Neural cell (in vitro differentiated cells): ENCODE results near the gene CNTFR. TPM values are rescaled to one million over a fixed set of nuclear protein-coding genes. Genes with fewer than 3 reads are reported as not detected.
A peak's percentile ranks its signal among the peaks of the same experiment; 100 is the strongest.

Experiments used
- H2AFZ ChIP-seq: fragments of 200-600, 300-800 bp; sonication (generic), shearing (Covaris generic); 2 replicates; pipeline ENCODE4 v1.6.0; 2014; ENCODE audit warnings: low read depth, mild to moderate bottlenecking, antibody characterized with exemption, low read length, moderate library complexity
- H3F3A ChIP-seq: fragments of 200-600 bp; shearing (Covaris generic); 2 replicates; pipeline ENCODE4 v1.6.1; 2016; ENCODE audit warnings: mild to moderate bottlenecking, moderate library complexity, mixed read lengths, antibody characterized with exemption, low read length; ENCODE audit not compliant: insufficient read depth, poor library complexity, severe bottlenecking
- H3K27ac ChIP-seq: fragments of 200-600, 300-800 bp; sonication (generic), shearing (Covaris generic); 2 replicates; pipeline ENCODE4 v1.5.1; 2014; ENCODE audit warnings: mild to moderate bottlenecking, low read length, moderate library complexity
- H3K27me3 ChIP-seq: fragments of 300-800, 200-600 bp; sonication (generic), shearing (Covaris generic); 2 replicates; pipeline ENCODE4 v1.6.0; 2014; ENCODE audit warnings: mild to moderate bottlenecking, low read depth, low read length, moderate library complexity; ENCODE audit not compliant: insufficient read depth
- H3K36me3 ChIP-seq: fragments of 300-800, 200-600 bp; sonication (generic), shearing (Covaris generic); 2 replicates; pipeline ENCODE4 v1.5.1; 2014; ENCODE audit warnings: mild to moderate bottlenecking, antibody characterized with exemption, low read length, moderate library complexity; ENCODE audit not compliant: insufficient read depth
- H3K4me2 ChIP-seq: fragments of 300-800, 200-600 bp; sonication (generic), shearing (Covaris generic); 2 replicates; pipeline ENCODE4 v1.6.0; 2014; ENCODE audit warnings: mild to moderate bottlenecking, low read length
- H3K4me3 ChIP-seq: fragments of 300-800, 200-600 bp; sonication (generic), shearing (Covaris generic); 2 replicates; pipeline ENCODE4 v1.5.1; 2014; ENCODE audit warnings: mild to moderate bottlenecking, low read length, moderate library complexity
- H3K79me2 ChIP-seq: fragments of 200-600 bp; shearing (Covaris generic); replicated peaks from 2 replicates; pipeline ENCODE4 v1.6.0; 2014; ENCODE audit warnings: mild to moderate bottlenecking, low read length, moderate library complexity; ENCODE audit not compliant: insufficient read depth
- H3K9ac ChIP-seq: fragments of 300-800, 200-600 bp; sonication (generic), shearing (Covaris generic); 2 replicates; pipeline ENCODE4 v1.6.1; 2016; ENCODE audit warnings: mild to moderate bottlenecking, low read length, mixed read lengths
- H3K9me2 ChIP-seq: fragments of 200-600 bp; shearing (Covaris generic); 2 replicates; pipeline ENCODE4 v1.6.1; 2016; ENCODE audit warnings: mild to moderate bottlenecking, low read length, mixed read lengths; ENCODE audit not compliant: insufficient read depth
- H3K9me3 ChIP-seq: fragments of 200-600, 300-800 bp; sonication (generic), shearing (Covaris generic); 2 replicates; pipeline ENCODE4 v1.6.1; 2016; ENCODE audit warnings: mild to moderate bottlenecking, mixed run types, low read length, moderate library complexity, mixed read lengths
- H4K20me1 ChIP-seq: fragments of 200-600 bp; shearing (Covaris generic); 2 replicates; pipeline ENCODE4 v1.6.1; 2016; ENCODE audit warnings: mild to moderate bottlenecking, mixed run types; ENCODE audit not compliant: insufficient read depth
- CTCF ChIP-seq: fragments of 450-650 bp; IDR thresholded peaks from 2 replicates; pipeline ENCODE4 v1.5.1; 2014; ENCODE audit warnings: antibody characterized with exemption, mild to moderate bottlenecking, moderate library complexity; ENCODE audit not compliant: poor library complexity, severe bottlenecking
- EP300 ChIP-seq: fragments of 450-650 bp; conservative IDR thresholded peaks from 2 replicates; pipeline ENCODE4 v1.6.1; 2014; ENCODE audit warnings: antibody characterized with exemption, mild to moderate bottlenecking, moderate library complexity; ENCODE audit not compliant: poor library complexity, severe bottlenecking
- EZH2 ChIP-seq: fragments of 200-600, 300-800 bp; shearing (Covaris generic), sonication (generic); IDR thresholded peaks from 2 replicates; pipeline ENCODE4 v1.6.1; 2014; ENCODE audit warnings: antibody characterized with exemption, low read length, borderline replicate concordance, mild to moderate bottlenecking; ENCODE audit not compliant: insufficient read depth, poor library complexity, severe bottlenecking
- MXI1 ChIP-seq: fragments of 450-650 bp; conservative IDR thresholded peaks from 2 replicates; pipeline ENCODE4 v1.6.1; 2014; ENCODE audit warnings: antibody characterized with exemption, mild to moderate bottlenecking; ENCODE audit not compliant: poor library complexity, severe bottlenecking
- POLR2AphosphoS5 ChIP-seq: IDR thresholded peaks from 2 replicates; pipeline ENCODE4 v1.6.1; 2012
- RAD21 ChIP-seq: fragments of 450-650 bp; conservative IDR thresholded peaks from 2 replicates; pipeline ENCODE4 v1.6.1; 2014; ENCODE audit warnings: antibody characterized with exemption, mild to moderate bottlenecking, moderate library complexity
- REST ChIP-seq: IDR thresholded peaks from 2 replicates; pipeline ENCODE4 v1.6.1; 2012; ENCODE audit warnings: borderline replicate concordance
- SMC3 ChIP-seq: fragments of 450-650 bp; conservative IDR thresholded peaks from 2 replicates; pipeline ENCODE4 v1.6.1; 2014; ENCODE audit warnings: antibody characterized with exemption, mild to moderate bottlenecking, moderate library complexity; ENCODE audit not compliant: poor library complexity
- TAF1 ChIP-seq: IDR thresholded peaks from 2 replicates; pipeline ENCODE4 v1.6.1; 2012; ENCODE audit warnings: low read depth
- polyA plus RNA-seq: library from polyadenylated mRNA; depleted of rRNA; stranded (reverse); fragments of >200 nt; gene quantifications from 2 replicates; pipeline ENCODE4 v1.2.3, GENCODE V29; 2014

The CNTFR gene
- polyA plus RNA-seq, 1 donor from 2014 or later: 19.0 TPM

DNA sequence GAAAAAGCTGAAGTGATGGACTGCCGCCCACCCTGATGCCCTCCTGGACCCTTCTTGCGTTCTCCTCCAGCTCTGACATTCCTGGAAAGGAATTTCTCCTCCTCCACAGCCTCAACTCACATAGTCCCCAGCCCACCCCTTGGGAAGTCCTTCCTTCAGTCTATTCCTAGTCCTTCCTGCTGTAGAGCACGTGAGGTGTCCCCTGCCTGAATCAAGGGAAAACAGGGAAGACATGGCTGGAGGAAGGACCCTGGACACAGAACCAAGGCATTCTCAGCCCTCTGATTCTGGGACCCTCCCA lies 35.6 kb upstream of the CNTFR start:
- no peak for TF ChIP-seq CTCF
- TF ChIP-seq EZH2: no peak
- no peak for TF ChIP-seq SMC3
- no peak for TF ChIP-seq TAF1
- TF ChIP-seq EP300: no peak
- no peak for TF ChIP-seq POLR2AphosphoS5
- no peak for TF ChIP-seq RAD21
- TF ChIP-seq REST: no peak
- H4K20me1 ChIP-seq: no peaks in the 10 kb centered on the region
- no peaks in the 10 kb centered on the region for H3K36me3 ChIP-seq
- no peak overlapping the region for H3K9ac ChIP-seq
- no peak overlapping the region for H3K4me3 ChIP-seq
- H3K9me3 ChIP-seq: no peaks in the 10 kb centered on the region
- H3K4me2 ChIP-seq: no peak overlapping the region
- no peaks in the 10 kb centered on the region for H3F3A ChIP-seq
- peaks cover 1% of the 10 kb centered on the region for H3K79me2 ChIP-seq
- no peak overlapping the region for H2AFZ ChIP-seq
- H3K9me2 ChIP-seq: no peaks in the 10 kb centered on the region
- H3K27ac ChIP-seq: no peak overlapping the region
- H3K27me3 ChIP-seq: peaks cover 24% of the 10 kb centered on the region

DNA sequence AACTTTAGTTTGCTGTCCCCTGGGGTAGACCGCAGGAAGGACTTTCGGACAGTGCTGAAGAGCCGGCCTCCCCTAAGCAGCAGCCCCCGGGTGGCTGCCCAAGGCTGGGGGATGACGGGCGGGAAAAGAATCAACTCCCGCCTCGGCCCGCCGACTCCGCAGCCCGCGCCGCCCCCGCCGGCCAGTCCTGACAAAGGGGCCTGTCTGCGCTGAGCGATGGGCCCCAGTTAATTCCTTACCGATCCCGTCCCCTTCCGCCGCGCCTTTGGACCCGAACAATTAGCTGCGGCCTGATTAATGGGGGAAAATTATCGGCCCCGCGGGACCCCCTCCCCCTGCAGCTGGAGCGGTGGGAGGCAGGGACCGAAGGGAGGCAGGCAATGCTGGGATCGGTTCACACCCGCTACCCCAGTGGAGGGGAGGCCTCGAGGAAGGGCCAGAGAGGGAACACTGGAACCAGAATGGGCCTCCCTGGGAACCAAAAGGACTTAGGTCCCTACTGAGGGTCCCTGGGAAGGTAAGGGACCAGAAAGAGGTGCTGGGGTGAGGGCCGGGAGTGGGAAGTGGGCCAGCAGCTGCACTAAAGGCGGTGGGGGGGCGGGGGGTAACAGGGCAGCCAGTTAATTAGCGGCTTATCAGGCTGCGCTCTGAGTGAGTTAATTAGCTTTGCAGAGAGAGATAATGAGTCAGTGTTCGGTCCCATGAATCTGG lies 35.1 kb upstream of the CNTFR start:
- TF ChIP-seq EZH2: no peak
- no peak for TF ChIP-seq REST
- no peak for TF ChIP-seq POLR2AphosphoS5
- no peak for TF ChIP-seq EP300
- TF ChIP-seq RAD21: no peak
- no peak for TF ChIP-seq SMC3
- TF ChIP-seq TAF1: no peak
- no peak for TF ChIP-seq CTCF
- TF ChIP-seq MXI1: no peak
- H3K9me3 ChIP-seq: no peaks in the 10 kb centered on the region
- no peaks in the 10 kb centered on the region for H4K20me1 ChIP-seq
- peak overlapping the region; percentile 33 for H3K9ac ChIP-seq
- no peak overlapping the region for H2AFZ ChIP-seq
- no peak overlapping the region for H3K4me2 ChIP-seq
- peaks cover 6% of the 10 kb centered on the region for H3K79me2 ChIP-seq
- no peak overlapping the region for H3K4me3 ChIP-seq
- H3K36me3 ChIP-seq: no peaks in the 10 kb centered on the region
- no peak overlapping the region for H3K27ac ChIP-seq
- H3F3A ChIP-seq: peaks cover 3% of the 10 kb centered on the region
- peaks cover 21% of the 10 kb centered on the region for H3K27me3 ChIP-seq
- no peaks in the 10 kb centered on the region for H3K9me2 ChIP-seq
